Hematopoietic multipotent progenitor cell treated with erythropoietin and hydrocortisone succinate and interleukin-3 and kit ligand, for 17 days (in vitro differentiated cells): ENCODE results near the gene MRPL58.

ENCODE experiments used
- DNase-seq: peaks from one replicate; pipeline ENCODE4 v3.0.0-alpha.2; 2015; ENCODE audit warnings: low spot score

MRPL58 gene

GRCh38 chr17:75047398-75048098, 35.1 kb downstream of the MRPL58 start:
- peak; percentile 36 for DNase-seq

DNA sequence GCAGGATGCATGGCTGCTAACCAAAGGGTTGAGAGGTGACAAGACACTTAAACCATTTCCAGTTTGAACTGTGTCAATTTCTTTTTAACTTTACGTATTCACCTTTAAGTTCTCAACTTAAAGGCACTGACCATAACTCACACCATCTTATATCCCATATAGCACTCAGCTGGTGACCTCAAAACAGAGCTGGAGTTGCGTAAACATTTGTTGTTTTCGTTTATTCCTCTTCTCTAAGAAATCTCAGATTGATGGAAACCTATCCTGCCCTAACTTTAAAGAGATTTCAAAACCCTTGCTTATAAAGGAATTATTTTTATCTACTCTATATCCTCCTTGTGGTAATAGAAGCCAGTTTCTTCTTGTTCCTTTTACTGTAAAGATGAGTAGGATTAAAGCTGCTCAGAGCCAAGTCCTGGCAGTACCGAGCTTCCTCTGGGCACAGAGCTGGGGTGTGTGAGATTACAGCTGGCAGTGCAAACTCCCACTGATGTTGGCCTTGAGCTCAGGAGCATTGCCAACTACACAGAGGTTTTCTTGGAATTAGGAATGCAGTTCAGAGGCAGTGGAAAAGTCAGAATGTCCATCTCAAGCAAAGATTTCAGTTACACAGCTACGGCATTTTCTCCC, 35.9 kb downstream of the MRPL58 start:
- no peak for DNase-seq

- no peak for DNase-seq
These were observed 36.6 kb downstream of the MRPL58 start for GRCh38 chr17:75049057-75049456.

DNA sequence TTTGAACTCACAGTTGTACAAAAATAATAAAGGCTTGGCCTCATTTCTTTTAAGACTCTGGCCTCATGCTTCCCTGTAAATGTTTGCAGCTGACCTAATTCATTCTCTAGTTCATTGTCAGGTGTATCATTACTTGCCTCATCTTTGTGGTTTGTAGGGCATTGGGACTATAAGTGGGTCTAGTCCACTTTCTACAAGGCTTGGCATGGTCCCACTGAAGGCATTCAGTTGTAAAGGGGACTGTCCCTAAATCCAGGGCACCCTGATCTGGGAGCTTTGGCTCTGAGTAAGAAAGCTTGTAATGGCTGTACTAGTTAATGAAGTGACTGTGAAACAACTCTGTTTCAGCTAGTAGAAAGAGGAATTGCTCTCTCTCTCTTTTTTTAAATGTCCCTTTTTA, 37.2 kb downstream of the MRPL58 start:
- DNase-seq, result no peak

GRCh38 chr17:75051941-75052340, 39.5 kb downstream of the MRPL58 start:
- no peak for DNase-seq

- DNase-seq, result peak; percentile 49
These were observed 47.2 kb downstream of the MRPL58 start for GRCh38 chr17:75059369-75060345.

GRCh38 chr17:75060434-75061054, 48.1 kb downstream of the MRPL58 start:
- no peak for DNase-seq

DNA sequence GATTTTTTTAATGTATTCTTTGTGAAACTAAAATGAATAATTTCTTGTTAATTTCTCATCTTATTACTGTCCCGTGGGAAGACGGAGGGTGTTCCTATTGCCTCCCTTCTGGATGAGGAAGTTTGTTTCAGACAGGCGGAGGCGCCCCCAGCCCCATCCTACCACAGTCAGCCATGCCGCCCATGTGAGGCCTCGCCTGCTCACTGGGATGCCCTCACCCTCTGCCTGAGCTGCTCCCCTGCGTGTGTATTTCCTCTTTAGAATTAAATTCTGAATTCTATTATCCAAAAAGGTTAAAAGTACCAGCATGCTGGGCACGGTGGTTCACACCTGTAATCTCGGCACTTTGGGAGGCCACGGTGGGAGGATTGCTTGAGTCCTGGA, 48.6 kb downstream of the MRPL58 start:
- DNase-seq, result no peak

DNA sequence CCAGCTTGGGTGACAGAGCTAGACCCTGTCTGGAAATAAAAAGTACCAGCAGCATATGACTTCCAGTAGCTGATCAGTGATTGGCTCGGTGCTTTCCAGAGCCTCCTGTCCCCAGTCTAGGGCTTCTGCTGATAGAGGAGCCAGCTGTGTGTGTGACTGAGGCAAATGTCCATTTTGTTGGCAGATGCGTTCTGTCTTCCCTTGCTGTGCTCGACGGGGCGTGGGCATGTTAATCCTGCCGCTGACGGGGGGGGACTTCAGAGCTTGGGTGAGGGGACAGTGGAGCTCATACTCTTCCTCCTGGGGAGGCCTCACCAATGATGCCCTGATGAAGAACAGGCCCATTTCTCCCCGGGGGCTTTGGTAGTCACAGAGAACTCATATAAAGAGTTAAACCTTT, 49.1 kb downstream of the MRPL58 start:
- DNase-seq, result no peak

- DNase-seq, result no peak
These were observed 50.7 kb downstream of the MRPL58 start for GRCh38 chr17:75063201-75063600.

- DNase-seq, result no peak
These were observed 51.2 kb downstream of the MRPL58 start for GRCh38 chr17:75063626-75064025.

DNA sequence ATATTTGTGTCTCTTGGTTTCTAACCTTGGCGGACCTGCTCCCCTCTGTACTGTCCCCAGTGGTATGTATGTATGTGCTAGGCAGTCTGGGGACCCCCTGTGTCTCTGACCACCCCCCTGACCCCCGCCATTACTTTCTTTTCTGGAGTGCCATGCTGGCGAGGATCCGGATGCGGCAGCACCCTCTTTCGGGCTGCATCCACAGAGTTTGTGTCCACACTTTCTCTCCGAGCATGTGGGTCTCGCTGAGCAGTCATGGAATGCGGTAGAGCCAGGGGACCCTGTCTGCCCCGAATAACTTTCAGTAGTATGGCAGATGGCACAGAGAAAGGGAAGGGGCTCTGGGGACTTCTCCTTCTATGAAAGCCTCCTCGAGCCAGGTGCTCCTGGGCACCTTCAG, 51.6 kb downstream of the MRPL58 start:
- no peak for DNase-seq

GRCh38 chr17:75064460-75064859, 52.0 kb downstream of the MRPL58 start:
- no peak for DNase-seq

DNA sequence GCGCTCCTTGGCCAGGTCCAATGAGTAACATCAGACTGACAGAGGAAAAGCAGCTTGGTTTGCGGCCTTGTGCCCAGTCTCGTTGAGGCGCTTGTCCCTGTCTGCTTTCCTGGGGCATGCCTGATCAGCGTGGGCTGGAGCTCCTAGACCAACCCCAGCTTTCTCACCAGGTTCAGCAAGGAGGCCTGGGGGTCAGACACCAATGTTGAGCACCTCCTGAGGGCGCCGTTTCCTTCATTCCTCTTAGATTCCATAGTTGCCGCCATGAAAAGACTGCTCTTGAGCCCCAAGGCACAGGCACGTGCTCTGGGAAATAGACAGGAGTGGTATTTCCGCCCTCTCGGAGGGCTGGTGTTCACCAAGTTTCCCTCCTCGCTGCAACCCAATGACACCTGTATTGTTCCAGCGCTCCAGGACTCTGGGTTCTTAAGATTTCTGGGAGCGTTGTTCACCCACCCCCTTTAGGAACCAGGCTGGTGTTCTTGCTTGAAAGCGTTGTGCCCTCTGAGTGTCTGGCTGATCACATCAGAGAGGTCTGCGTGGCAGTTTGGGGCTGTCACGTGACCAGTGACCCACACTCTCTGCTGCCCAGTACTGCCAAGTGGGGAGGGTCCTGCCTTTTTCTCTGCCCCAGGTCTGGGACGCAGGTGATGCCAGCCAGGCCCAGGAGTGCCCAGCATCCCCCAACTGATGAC, 52.5 kb downstream of the MRPL58 start:
- DNase-seq, result no peak

GRCh38 chr17:75065562-75066151, 53.2 kb downstream of the MRPL58 start:
- DNase-seq, result no peak

- DNase-seq, result no peak
These were observed 55.4 kb downstream of the MRPL58 start for GRCh38 chr17:75067856-75068255.

GRCh38 chr17:75068750-75069149, 56.3 kb downstream of the MRPL58 start:
- DNase-seq, result no peak

DNA sequence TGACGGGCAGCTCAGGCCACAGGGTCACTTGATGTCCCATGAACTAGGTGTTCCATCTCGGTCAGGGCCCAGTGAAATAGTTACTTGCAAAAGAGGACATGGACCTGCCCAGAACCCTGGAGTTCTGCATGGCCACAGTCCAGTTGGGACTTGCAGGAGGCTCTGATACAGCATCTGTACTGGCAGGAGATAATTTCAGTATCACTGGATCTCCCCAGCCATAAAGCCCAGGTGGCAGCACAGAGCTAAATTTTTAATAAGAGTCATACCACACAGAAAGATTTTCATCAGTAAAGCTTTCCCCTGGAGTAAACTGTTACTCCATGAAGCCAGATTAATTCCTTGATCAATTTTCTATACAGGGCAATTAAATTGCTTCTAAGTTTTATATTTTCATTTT, 57.3 kb downstream of the MRPL58 start:
- peak; percentile 27 for DNase-seq
